Gastrocnemius medialis (tissue), 4 donors: ENCODE data around the gene SHOC2.

Source experiments
- POLR2A ChIP-seq, 2 donors: fragments of 450-650 bp; IDR thresholded peaks; one replicate each; pipeline ENCODE4 v1.6.1; 2017; ENCODE audit warnings: antibody characterized with exemption in 2 of 2, mild to moderate bottlenecking in 2 of 2, moderate library complexity in 2 of 2
- TF ChIP-seq, protein P1 (sequence below), 5 experiments: fragments of 450-650 bp in 3 of 5; fragments of 200-600 bp in 2 of 5; sonication (generic) in 2 of 5; IDR thresholded peaks in 4 of 5; conservative IDR thresholded peaks in 1 of 5; 1 replicate in 4 of 5; 2 replicates in 1 of 5; pipeline ENCODE4 v1.5.1; 2016 to 2019; ENCODE audit warnings: antibody characterized with exemption in 5 of 5, mild to moderate bottlenecking in 3 of 5, moderate library complexity in 3 of 5

DNA sequence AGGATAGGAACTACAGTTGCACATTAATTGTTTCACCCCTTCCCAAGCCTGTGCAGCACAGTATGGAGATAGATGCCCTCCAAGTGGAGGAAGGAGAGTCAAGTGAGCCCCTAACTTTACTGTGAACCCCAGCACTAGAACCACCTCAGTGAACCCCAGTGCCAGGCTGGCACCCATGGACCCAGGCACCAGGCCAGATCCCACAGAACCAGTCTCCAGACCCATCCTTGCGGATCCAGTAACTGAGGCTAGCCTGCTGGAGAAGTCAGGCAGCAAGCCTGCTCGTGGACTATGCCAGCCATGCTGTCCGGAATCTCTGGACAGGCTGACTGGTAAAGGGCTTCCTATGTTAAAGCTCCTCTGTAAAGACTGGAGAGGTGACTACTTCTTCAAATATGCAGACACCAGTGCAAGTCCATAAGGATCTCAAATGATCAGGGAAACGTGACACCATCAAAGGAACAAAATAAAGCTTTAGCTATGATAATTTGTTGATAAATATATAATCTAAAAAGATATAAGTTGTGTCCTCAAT lies 27.7 kb downstream of the SHOC2 start:
- no peak for TF ChIP-seq POLR2A (IDR thresholded peaks at IDR 0.05)
- TF ChIP-seq, protein P1, sequence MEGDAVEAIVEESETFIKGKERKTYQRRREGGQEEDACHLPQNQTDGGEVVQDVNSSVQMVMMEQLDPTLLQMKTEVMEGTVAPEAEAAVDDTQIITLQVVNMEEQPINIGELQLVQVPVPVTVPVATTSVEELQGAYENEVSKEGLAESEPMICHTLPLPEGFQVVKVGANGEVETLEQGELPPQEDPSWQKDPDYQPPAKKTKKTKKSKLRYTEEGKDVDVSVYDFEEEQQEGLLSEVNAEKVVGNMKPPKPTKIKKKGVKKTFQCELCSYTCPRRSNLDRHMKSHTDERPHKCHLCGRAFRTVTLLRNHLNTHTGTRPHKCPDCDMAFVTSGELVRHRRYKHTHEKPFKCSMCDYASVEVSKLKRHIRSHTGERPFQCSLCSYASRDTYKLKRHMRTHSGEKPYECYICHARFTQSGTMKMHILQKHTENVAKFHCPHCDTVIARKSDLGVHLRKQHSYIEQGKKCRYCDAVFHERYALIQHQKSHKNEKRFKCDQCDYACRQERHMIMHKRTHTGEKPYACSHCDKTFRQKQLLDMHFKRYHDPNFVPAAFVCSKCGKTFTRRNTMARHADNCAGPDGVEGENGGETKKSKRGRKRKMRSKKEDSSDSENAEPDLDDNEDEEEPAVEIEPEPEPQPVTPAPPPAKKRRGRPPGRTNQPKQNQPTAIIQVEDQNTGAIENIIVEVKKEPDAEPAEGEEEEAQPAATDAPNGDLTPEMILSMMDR (IDR thresholded peaks at IDR 0.05 in 4 of 5, conservative IDR thresholded peaks at IDR 0.05 in 1 of 5): no peak
